ENCODE data around the gene MPG.
"Not testable (repeated sequence)": the region's sequence is repeated elsewhere in the genome, so short reads cannot be mapped to it uniquely, and the experiment has no call there.

MPG gene

GRCh38 chr16:118857-119256 is 40.8 kb downstream of the MPG start:
- no peak for DNase-seq

GRCh38 chr16:119295-119694 is 41.3 kb downstream of the MPG start:
- DNase-seq: no peak

DNA sequence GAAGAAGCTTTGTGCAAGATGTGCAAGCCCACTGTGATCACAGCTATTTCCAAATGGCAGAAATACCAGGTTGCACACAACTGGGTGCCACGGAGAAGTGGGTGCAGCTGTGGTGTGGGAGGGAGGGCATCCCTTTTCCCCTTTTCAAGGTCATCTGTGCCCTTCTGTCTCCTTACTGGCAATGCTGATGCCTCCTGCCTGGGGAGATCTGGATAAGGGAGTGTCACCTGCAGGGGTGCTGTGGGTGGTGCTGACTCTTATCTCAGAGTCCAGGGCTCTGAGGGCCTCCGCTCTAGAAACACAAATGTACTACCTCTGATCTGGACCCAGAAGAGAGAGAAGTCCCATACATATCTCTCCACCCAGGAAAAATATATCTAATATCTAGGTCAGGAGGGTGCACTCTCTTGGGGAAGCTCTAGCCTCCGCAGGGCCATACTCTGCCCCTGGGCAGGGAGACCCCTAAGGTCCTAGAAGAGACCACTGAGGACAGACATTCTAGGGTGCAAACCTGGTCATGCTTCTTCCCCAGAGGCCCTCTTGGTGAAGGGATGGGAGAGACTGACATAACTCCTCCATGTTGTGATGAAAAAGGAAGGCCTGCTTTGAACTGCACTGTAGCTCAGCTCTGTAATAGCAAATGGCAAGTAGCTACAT is 41.9 kb downstream of the MPG start:
- DNase-seq: no peak

DNA sequence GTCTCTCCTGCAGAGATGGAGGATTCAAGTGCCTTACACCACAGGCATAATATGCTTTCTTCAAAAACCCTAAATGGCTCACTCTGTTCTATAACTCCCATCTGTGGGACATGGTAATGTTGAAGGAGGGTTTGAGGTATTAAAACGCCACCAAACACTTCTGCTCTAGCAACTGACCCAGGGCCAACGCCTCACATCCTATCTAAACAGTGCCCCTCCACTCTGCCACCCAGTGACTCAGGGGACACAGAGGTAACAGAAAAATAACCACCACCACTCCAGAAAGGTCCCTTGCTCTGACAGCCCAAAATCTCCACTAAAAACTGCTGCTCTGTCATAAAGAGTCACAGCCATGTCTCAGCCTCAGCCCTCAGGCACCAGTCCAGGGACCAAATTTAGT is 42.7 kb downstream of the MPG start:
- no peak for DNase-seq

DNA sequence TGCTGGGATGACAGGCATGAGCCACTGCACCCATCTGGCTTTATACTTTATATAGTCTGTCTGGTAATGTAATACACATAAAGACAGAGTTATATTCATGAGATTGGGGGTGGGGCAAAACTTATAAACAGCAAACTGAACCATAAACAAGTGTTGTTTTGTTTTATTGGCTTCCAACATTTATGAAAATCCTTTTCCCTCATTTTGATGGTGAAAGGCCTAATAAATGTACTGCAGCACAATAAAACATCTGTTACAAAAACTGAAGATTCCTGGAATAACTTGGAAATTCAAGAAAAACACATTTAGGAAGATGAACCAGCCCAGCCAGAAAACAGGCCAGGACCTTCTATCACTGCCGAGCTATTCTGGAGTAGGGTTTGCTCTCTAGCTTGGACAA is 44.3 kb downstream of the MPG start:
- DNase-seq: no peak

- DNase-seq: not testable (repeated sequence)
These were observed 45.7 kb downstream of the MPG start for GRCh38 chr16:123558-124350.

GRCh38 chr16:125011-125410 is 47.0 kb downstream of the MPG start:
- DNase-seq: no peak

DNA sequence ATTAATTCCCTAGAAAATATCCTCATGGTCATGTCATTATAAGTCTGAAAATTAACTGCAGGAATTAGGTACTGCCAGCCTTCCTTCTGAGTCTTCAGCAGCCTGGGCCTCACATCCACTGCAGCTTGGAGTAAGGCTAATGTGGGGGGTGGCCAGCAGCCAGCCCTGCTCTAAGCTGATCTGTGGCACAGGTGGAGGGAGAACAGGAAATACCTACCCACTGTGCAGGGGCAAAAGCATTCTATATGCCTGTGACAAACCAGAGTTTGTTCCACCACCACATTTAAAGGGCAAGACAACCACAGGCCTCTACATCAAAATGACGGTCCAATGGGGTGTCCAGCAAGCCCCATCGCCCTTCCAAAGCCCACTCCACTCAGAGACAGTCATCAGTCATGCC is 51.0 kb downstream of the MPG start:
- DNase-seq: no peak

- DNase-seq: no peak
These were observed 52.6 kb downstream of the MPG start for GRCh38 chr16:130533-131173.

GRCh38 chr16:132120-132519 is 54.1 kb downstream of the MPG start:
- no peak for DNase-seq

DNA sequence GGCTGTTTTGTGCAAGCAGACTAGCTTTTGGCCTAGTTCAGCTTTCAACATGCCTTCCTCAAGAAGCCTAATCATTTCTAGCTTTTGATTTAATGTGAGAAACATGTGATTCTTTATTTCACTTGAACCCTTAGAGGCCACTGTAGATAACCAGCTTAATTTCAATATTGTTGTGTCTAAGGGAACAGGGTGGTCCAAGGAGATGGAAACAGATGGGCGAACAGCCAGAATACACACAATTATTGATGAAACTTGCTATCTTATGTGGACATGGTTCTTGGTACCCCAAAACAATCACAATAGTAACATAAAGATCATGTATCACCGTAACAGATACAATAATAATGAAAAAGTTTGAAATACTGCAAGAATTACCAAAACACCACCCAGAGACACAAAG is 55.7 kb downstream of the MPG start:
- DNase-seq: no peak

Data from eye (tissue), 1 donor.